Measurements from ENCODE around the gene TMEM170B. TPM values are rescaled to one million over a fixed set of nuclear protein-coding genes. Genes with fewer than 3 reads are reported as not detected.

TMEM170B gene
- total and polyA plus RNA-seq, 2 of the 8 experiments (the other 6 are each of a cell fraction or from before 2014, with no cell fraction given) = 0.80 to 4.3 TPM

GRCh38 chr6:11509471-11509870 is 28.1 kb upstream of the TMEM170B start:
- CTCF ChIA-PET (ENCODE audit: partially characterized antibody) = interaction anchor here (1.0 to 6.4 kb wide), 4 partner anchors 13 to 365 kb away, joined by 3 to 44 read pairs (median 4); no protein-coding TSS in a partner anchor
- POLR2A ChIA-PET (ENCODE audit: partially characterized antibody) = no interaction called here

More at GRCh38 chr6:11509471-11509870, 28.1 kb upstream of the TMEM170B start:
- H3K23ac ChIP-seq (ENCODE audit: insufficient read length) = no peak overlapping the region
- H3K27me3 ChIP-seq (replicated peaks in 1 of 4; ENCODE audit: control insufficient read depth in 3 of 4, extremely low read depth in 1 of 4, insufficient read depth in 3 of 4, low read length in 3 of 4) = no peaks in the 10 kb centered on the region
- H3K18ac ChIP-seq (ENCODE audit: extremely low read depth, low read length) = no peak overlapping the region
- no peak overlapping the region for H3K4ac ChIP-seq (replicated peaks; ENCODE audit: insufficient read length, low read depth, low read length)
- no peak overlapping the region for H2BK5ac ChIP-seq (ENCODE audit: low read depth, low read length)
- no peak overlapping the region for H2AK5ac ChIP-seq (ENCODE audit: low read depth, low read length)
- no peak for DNase-seq (ENCODE audit: low read depth in 1 of 2, low spot score in 2 of 2)
- FAIRE-seq = no peak
- no peak overlapping the region for H4K8ac ChIP-seq (ENCODE audit: extremely low read depth, insufficient read depth, low read length)
- no peak for TF ChIP-seq SIX5 (IDR thresholded peaks at IDR 0.05; ENCODE audit: low read depth, low read length)
- no peak overlapping the region for H3K14ac ChIP-seq (ENCODE audit: insufficient read length)
- no peak overlapping the region for H3K9ac ChIP-seq (replicated peaks in 1 of 4; ENCODE audit: extremely low read depth in 1 of 4, low read depth in 3 of 4, low read length in 3 of 4)
- no peak overlapping the region for H2BK15ac ChIP-seq (ENCODE audit: low read length)
- no peak overlapping the region for H3K27ac ChIP-seq (ENCODE audit: low read depth, low read length)
- H3K56ac ChIP-seq (replicated peaks; ENCODE audit: insufficient read length, low read depth, low read length) = no peak overlapping the region
- H3K79me2 ChIP-seq (ENCODE audit: control insufficient read depth in 1 of 2, insufficient read depth in 2 of 2, low read length in 2 of 2) = no peaks in the 10 kb centered on the region
- no peak overlapping the region for H2AFZ ChIP-seq (ENCODE audit: low read length)
- no peaks in the 10 kb centered on the region for H3K9me3 ChIP-seq (ENCODE audit: insufficient read depth in 2 of 2, low read depth in 1 of 2, low read length in 1 of 2)
- H2BK120ac ChIP-seq (replicated peaks; ENCODE audit: low read depth, low read length) = no peak overlapping the region
- no peaks in the 10 kb centered on the region for H4K20me1 ChIP-seq (replicated peaks in 1 of 2; ENCODE audit: control insufficient read depth in 1 of 2, insufficient read depth in 2 of 2, low read length in 2 of 2)
- H3K4me3 ChIP-seq (ENCODE audit: extremely low read depth in 1 of 4, insufficient read depth in 2 of 4, low read depth in 3 of 4, low read length in 4 of 4) = no peak overlapping the region
- no peaks in the 10 kb centered on the region for H3K79me1 ChIP-seq (ENCODE audit: low read depth, low read length)
- H3K23me2 ChIP-seq (ENCODE audit: low read depth, low read length) = no peaks in the 10 kb centered on the region
- H4K5ac ChIP-seq (ENCODE audit: insufficient read length, low read depth, low read length) = no peak overlapping the region
- no peak overlapping the region for H3K4me2 ChIP-seq (ENCODE audit: insufficient read depth in 1 of 2, low read depth in 2 of 2, low read length in 2 of 2)
- H4K91ac ChIP-seq (replicated peaks; ENCODE audit: insufficient read length, low read length) = no peak overlapping the region
- no peaks in the 10 kb centered on the region for H3K4me1 ChIP-seq (replicated peaks in 1 of 4; ENCODE audit: control insufficient read depth in 3 of 4, insufficient read depth in 4 of 4, low read length in 3 of 4)
- no peaks in the 10 kb centered on the region for H3K36me3 ChIP-seq (ENCODE audit: control insufficient read depth in 2 of 4, insufficient read depth in 4 of 4, low read length in 3 of 4)
- H2BK20ac ChIP-seq (ENCODE audit: low read length) = no peak overlapping the region
- WGBS, 2 experiments (ENCODE audit: extremely low coverage in 1 of 2, insufficient coverage in 1 of 2, insufficient read length in 1 of 2, insufficient replicate concordance in 2 of 2, low coverage in 1 of 2, low lambda C conversion rate in 2 of 2, missing lambda C conversion rate in 1 of 2) = 93% methylated on average over 3 of the region's 3 CpGs; no CpG with 5 or more reads in 1 of the 2 experiments
- no peak overlapping the region for H2BK12ac ChIP-seq (ENCODE audit: low read depth, low read length)
